Upper lobe of left lung (tissue), 6 donors: ENCODE data around the gene SLC25A25. TPM values are rescaled to one million over a fixed set of nuclear protein-coding genes. Genes with fewer than 3 reads are reported as not detected.

Experiments used
- ATAC-seq, 2 donors: fragments of 200-7000 bp; cut with Tn5 transposase; one replicate each; pipeline ENCODE4 v1.9.1; 2022; ENCODE audit warnings: mild to moderate bottlenecking in 2 of 2, moderate library complexity in 2 of 2; ENCODE audit not compliant: low FRiP score in 2 of 2
- DNase-seq, 2 donors: peaks; one replicate each; pipeline ENCODE4 v3.0.0-alpha.2; 2019 to 2020
- H3K27ac ChIP-seq, 4 donors: fragments of 200-600 bp; sonication (generic); one replicate each; pipeline ENCODE4 v1.5.1; 2016 to 2019
- H3K27me3 ChIP-seq, 4 donors: fragments of 200-600 bp; sonication (generic); one replicate each; pipeline ENCODE4 v1.5.1; 2017 to 2019
- H3K36me3 ChIP-seq, 4 donors: fragments of 200-600 bp; sonication (generic); one replicate each; pipeline ENCODE4 v1.5.1; 2016 to 2019
- H3K4me1 ChIP-seq, 4 donors: fragments of 200-600 bp; sonication (generic); one replicate each; pipeline ENCODE4 v1.5.1; 2018 to 2019
- H3K4me3 ChIP-seq, 4 donors: fragments of 200-600 bp; sonication (generic); one replicate each; pipeline ENCODE4 v1.5.1; 2017 to 2019; ENCODE audit warnings: mild to moderate bottlenecking in 2 of 4, moderate library complexity in 1 of 4
- H3K9me3 ChIP-seq, 4 donors: fragments of 200-600 bp; sonication (generic); one replicate each; pipeline ENCODE4 v1.5.1; 2018 to 2019
- EP300 ChIP-seq, 4 donors: sonication (generic); formaldehyde crosslinking; IDR thresholded peaks; one replicate each; pipeline ENCODE4 v1.5.1; 2017; ENCODE audit warnings: antibody characterized with exemption in 4 of 4, control low read depth in 2 of 4
- POLR2A ChIP-seq, 4 donors: fragments of 450-650 bp; IDR thresholded peaks; one replicate each; pipeline ENCODE4 v1.5.1; 2016 to 2017; ENCODE audit warnings: antibody characterized with exemption in 4 of 4, mild to moderate bottlenecking in 2 of 4
- POLR2AphosphoS5 ChIP-seq, 2 donors: sonication (generic); formaldehyde crosslinking; IDR thresholded peaks; one replicate each; pipeline ENCODE4 v1.5.1; 2017; ENCODE audit warnings: antibody characterized with exemption in 2 of 2
- WGBS, 2 donors: methylation state at CpG; one replicate each; pipeline ENCODE4 v1.1.5; 2017 to 2018; 5-methylcytosine and 5-hydroxymethylcytosine counted together
- total RNA-seq, 6 donors: library from RNA; depleted of rRNA in 4 of 6; stranded (reverse); fragments of >200 nt in 4 of 6; gene quantifications; one replicate each; pipeline versions ENCODE4 v1.1.0 to v1.2.1, GENCODE V29; 2016 to 2021
- TF ChIP-seq, protein P1 (sequence below), 6 experiments: fragments of 450-650 bp in 4 of 6; fragments of 200-600 bp in 2 of 6; sonication (generic) in 2 of 6; IDR thresholded peaks; one replicate each; pipeline ENCODE4 v1.5.1; 2016 to 2019; ENCODE audit warnings: antibody characterized with exemption in 6 of 6
- donor health status: DM: no; HTN: no; CAD: no; lungs with moderate emphysema.
- donor health status: DM: no; HTN: yes; CAD: no; lungs with severe emphysema.

SLC25A25 gene
- total RNA-seq, 6 donors from 2014 or later: 23.6 to 40.2 (median 33.7) TPM

- H3K9me3 ChIP-seq: no peaks in the 10 kb centered on the region
- peak overlapping the region; percentile 91 to 96 (median 94) for H3K27ac ChIP-seq
- no peak for TF ChIP-seq POLR2A (IDR thresholded peaks at IDR 0.05)
- TF ChIP-seq, protein P1, sequence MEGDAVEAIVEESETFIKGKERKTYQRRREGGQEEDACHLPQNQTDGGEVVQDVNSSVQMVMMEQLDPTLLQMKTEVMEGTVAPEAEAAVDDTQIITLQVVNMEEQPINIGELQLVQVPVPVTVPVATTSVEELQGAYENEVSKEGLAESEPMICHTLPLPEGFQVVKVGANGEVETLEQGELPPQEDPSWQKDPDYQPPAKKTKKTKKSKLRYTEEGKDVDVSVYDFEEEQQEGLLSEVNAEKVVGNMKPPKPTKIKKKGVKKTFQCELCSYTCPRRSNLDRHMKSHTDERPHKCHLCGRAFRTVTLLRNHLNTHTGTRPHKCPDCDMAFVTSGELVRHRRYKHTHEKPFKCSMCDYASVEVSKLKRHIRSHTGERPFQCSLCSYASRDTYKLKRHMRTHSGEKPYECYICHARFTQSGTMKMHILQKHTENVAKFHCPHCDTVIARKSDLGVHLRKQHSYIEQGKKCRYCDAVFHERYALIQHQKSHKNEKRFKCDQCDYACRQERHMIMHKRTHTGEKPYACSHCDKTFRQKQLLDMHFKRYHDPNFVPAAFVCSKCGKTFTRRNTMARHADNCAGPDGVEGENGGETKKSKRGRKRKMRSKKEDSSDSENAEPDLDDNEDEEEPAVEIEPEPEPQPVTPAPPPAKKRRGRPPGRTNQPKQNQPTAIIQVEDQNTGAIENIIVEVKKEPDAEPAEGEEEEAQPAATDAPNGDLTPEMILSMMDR (IDR thresholded peaks at IDR 0.05): no peak
- no peak for TF ChIP-seq POLR2AphosphoS5 (IDR thresholded peaks at IDR 0.05)
- no peak for TF ChIP-seq EP300 (IDR thresholded peaks at IDR 0.05)
- H3K36me3 ChIP-seq: peaks cover 4 to 40% (median 35%) of the 10 kb centered on the region in 4 donors
- WGBS, 2 donors: 26 to 49% methylated on average over 5 to 15 of the region's 16 CpGs
- no peak for DNase-seq
- peak overlapping the region; percentile 48 to 60 (median 54) for H3K4me3 ChIP-seq
- peak; percentile 0 to 20 for ATAC-seq
- peaks cover 70 to 100% (median 85%) of the 10 kb centered on the region in 4 donors for H3K4me1 ChIP-seq
- H3K27me3 ChIP-seq: no peaks in the 10 kb centered on the region
These were observed 31.3 kb downstream of the SLC25A25 start for GRCh38 chr9:128099231-128099931.

GRCh38 chr9:128099932-128100491 lies 32.0 kb downstream of the SLC25A25 start:
- DNase-seq (peak in 1 of 2 donors; percentile 59), ATAC-seq (peak; percentile 8 to 22)
- H3K27me3 ChIP-seq: no peaks in the 10 kb centered on the region
- no peaks in the 10 kb centered on the region for H3K9me3 ChIP-seq
- H3K36me3 ChIP-seq: peaks cover 4 to 45% (median 37%) of the 10 kb centered on the region in 4 donors
- peak overlapping the region; percentile 91 to 96 (median 94) for H3K27ac ChIP-seq
- 36 to 43% methylated on average over 15 to 16 of the region's 16 CpGs for WGBS, 2 donors
- peak; percentile 81 to 83 for TF ChIP-seq POLR2AphosphoS5 (IDR thresholded peaks at IDR 0.05)
- peak in 3 of 4 donors; percentile 52 to 71 (median 56) for TF ChIP-seq EP300 (IDR thresholded peaks at IDR 0.05)
- TF ChIP-seq, protein P1 (IDR thresholded peaks at IDR 0.05): no peak
- H3K4me3 ChIP-seq: peak overlapping the region; percentile 19 to 56 (median 50)
- H3K4me1 ChIP-seq: peaks cover 64 to 95% (median 80%) of the 10 kb centered on the region in 4 donors

GRCh38 chr9:128100581-128100980 lies 32.5 kb downstream of the SLC25A25 start:
- DNase-seq: no peak
- Histone ChIP-seq H3K36me3 (peaks cover 4 to 50% (median 42%) of the 10 kb centered on the region in 4 donors), H3K9me3 (no peaks in the 10 kb centered on the region), H3K27me3 (no peaks in the 10 kb centered on the region), H3K4me3 (peak overlapping the region; percentile 19 to 56 (median 50)), H3K27ac (peak overlapping the region; percentile 91 to 96 (median 94)), H3K4me1 (peaks cover 58 to 90% (median 74%) of the 10 kb centered on the region in 4 donors)
- no peak for ATAC-seq
- WGBS, 2 donors: 60 to 83% methylated on average over 3 to 10 of the region's 10 CpGs
- no peak for TF ChIP-seq POLR2AphosphoS5 (IDR thresholded peaks at IDR 0.05)
- TF ChIP-seq, protein P1 (IDR thresholded peaks at IDR 0.05): no peak
- TF ChIP-seq EP300 (IDR thresholded peaks at IDR 0.05): no peak
- TF ChIP-seq POLR2A (IDR thresholded peaks at IDR 0.05): no peak

DNA sequence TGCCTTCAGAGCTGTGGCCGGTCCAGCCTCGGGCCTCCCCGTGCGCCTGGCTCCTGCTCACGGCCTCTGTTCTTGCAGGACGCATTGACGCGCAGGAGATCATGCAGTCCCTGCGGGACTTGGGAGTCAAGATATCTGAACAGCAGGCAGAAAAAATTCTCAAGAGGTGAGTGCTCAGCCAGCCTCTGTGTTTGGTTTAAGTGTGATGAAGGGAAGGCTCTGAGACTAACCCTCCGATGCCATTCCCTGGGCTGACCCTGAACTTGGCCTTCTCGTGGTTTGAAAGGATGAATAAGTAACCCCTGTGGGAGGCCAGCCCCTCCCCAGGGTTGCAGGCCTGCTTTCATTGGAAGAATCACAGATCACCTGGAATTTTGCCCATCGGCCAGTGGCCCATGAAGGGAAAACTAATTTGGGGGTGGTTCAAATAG lies 33.2 kb downstream of the SLC25A25 start:
- no peaks in the 10 kb centered on the region for H3K27me3 ChIP-seq
- ATAC-seq: no peak
- H3K4me3 ChIP-seq: peak overlapping the region in 1 of 4 donors; percentile 56
- peak overlapping the region; percentile 56 to 95 (median 92) for H3K27ac ChIP-seq
- peaks cover 11 to 57% (median 49%) of the 10 kb centered on the region in 4 donors for H3K36me3 ChIP-seq
- H3K4me1 ChIP-seq: peaks cover 53 to 83% (median 72%) of the 10 kb centered on the region in 4 donors
- DNase-seq: no peak
- TF ChIP-seq, protein P1 (IDR thresholded peaks at IDR 0.05): no peak
- no peak for TF ChIP-seq EP300 (IDR thresholded peaks at IDR 0.05)
- TF ChIP-seq POLR2A (IDR thresholded peaks at IDR 0.05): no peak
- no peak for TF ChIP-seq POLR2AphosphoS5 (IDR thresholded peaks at IDR 0.05)
- H3K9me3 ChIP-seq: no peaks in the 10 kb centered on the region
- 76 to 84% methylated on average over 12 of the region's 12 CpGs for WGBS, 2 donors
